NCI-H460 (cell line): ENCODE data around the gene PRKG2. TPM values are rescaled to one million over a fixed set of nuclear protein-coding genes. Genes with fewer than 3 reads are reported as not detected.

Experiments used
- DNase-seq: peaks from one replicate; pipeline ENCODE4 v3.0.0-alpha.2; 2016; ENCODE audit warnings: low read depth; ENCODE audit errors: extremely low read depth
- total RNA-seq: library from RNA; depleted of rRNA; stranded (reverse); fragments of >200 nt; shearing (Covaris generic); gene quantifications from 2 replicates; pipeline ENCODE4 v1.2.3, GENCODE V29; 2014

PRKG2 gene
- total RNA-seq, 1 experiment from 2014 or later = 2.9 TPM

- DNase-seq = no peak
These were observed 112.9 kb downstream of the PRKG2 start for GRCh38 chr4:81102107-81102506.

- DNase-seq = no peak
These were observed 118.5 kb downstream of the PRKG2 start for GRCh38 chr4:81096566-81096965.

- no peak for DNase-seq
These were observed 119.6 kb downstream of the PRKG2 start for GRCh38 chr4:81095389-81095788.

- DNase-seq = no peak
These were observed 121.2 kb downstream of the PRKG2 start for GRCh38 chr4:81093720-81094401.

- DNase-seq = no peak
These were observed 129.0 kb downstream of the PRKG2 start for GRCh38 chr4:81085979-81086378.

GRCh38 chr4:81085291-81085690 lies 129.7 kb downstream of the PRKG2 start:
- DNase-seq = no peak

- DNase-seq = no peak
These were observed 130.4 kb downstream of the PRKG2 start for GRCh38 chr4:81084634-81085033.

- no peak for DNase-seq
These were observed 131.0 kb downstream of the PRKG2 start for GRCh38 chr4:81084029-81084428.

- DNase-seq = no peak
These were observed 133.9 kb downstream of the PRKG2 start for GRCh38 chr4:81081156-81081555.

GRCh38 chr4:81071013-81071412 lies 144.0 kb downstream of the PRKG2 start:
- DNase-seq = no peak

- peak; percentile 81 for DNase-seq
These were observed 145.2 kb downstream of the PRKG2 start for GRCh38 chr4:81069706-81070331.

- DNase-seq = no peak
These were observed 149.6 kb downstream of the PRKG2 start for GRCh38 chr4:81065446-81065845.

GRCh38 chr4:81062001-81062400 lies 153.0 kb downstream of the PRKG2 start:
- DNase-seq = no peak

- DNase-seq = no peak
These were observed 153.7 kb downstream of the PRKG2 start for GRCh38 chr4:81061344-81061730.

- DNase-seq = no peak
These were observed 154.3 kb downstream of the PRKG2 start for GRCh38 chr4:81060587-81061343.

GRCh38 chr4:81058621-81059020 lies 156.4 kb downstream of the PRKG2 start:
- no peak for DNase-seq

GRCh38 chr4:81052119-81053068 lies 162.6 kb downstream of the PRKG2 start:
- DNase-seq = peak; percentile 47

GRCh38 chr4:81049907-81050306 lies 165.1 kb downstream of the PRKG2 start:
- no peak for DNase-seq

GRCh38 chr4:81049330-81049729 lies 165.7 kb downstream of the PRKG2 start:
- DNase-seq = no peak

GRCh38 chr4:81042578-81043365 lies 172.2 kb downstream of the PRKG2 start:
- DNase-seq = no peak
